Neural cell (in vitro differentiated cells): ENCODE measurements around the gene MAP3K14. TPM values are rescaled to one million over a fixed set of nuclear protein-coding genes. Genes with fewer than 3 reads are reported as not detected.

ENCODE experiments used
- H2AFZ ChIP-seq: fragments of 200-600, 300-800 bp; sonication (generic), shearing (Covaris generic); 2 replicates; pipeline ENCODE4 v1.6.0; 2014; ENCODE audit warnings: low read depth, mild to moderate bottlenecking, antibody characterized with exemption, low read length, moderate library complexity
- H3F3A ChIP-seq: fragments of 200-600 bp; shearing (Covaris generic); 2 replicates; pipeline ENCODE4 v1.6.1; 2016; ENCODE audit warnings: mild to moderate bottlenecking, moderate library complexity, mixed read lengths, antibody characterized with exemption, low read length; ENCODE audit not compliant: insufficient read depth, poor library complexity, severe bottlenecking
- H3K27ac ChIP-seq: fragments of 200-600, 300-800 bp; sonication (generic), shearing (Covaris generic); 2 replicates; pipeline ENCODE4 v1.5.1; 2014; ENCODE audit warnings: mild to moderate bottlenecking, low read length, moderate library complexity
- H3K27me3 ChIP-seq: fragments of 300-800, 200-600 bp; sonication (generic), shearing (Covaris generic); 2 replicates; pipeline ENCODE4 v1.6.0; 2014; ENCODE audit warnings: mild to moderate bottlenecking, low read depth, low read length, moderate library complexity; ENCODE audit not compliant: insufficient read depth
- H3K36me3 ChIP-seq: fragments of 300-800, 200-600 bp; sonication (generic), shearing (Covaris generic); 2 replicates; pipeline ENCODE4 v1.5.1; 2014; ENCODE audit warnings: mild to moderate bottlenecking, antibody characterized with exemption, low read length, moderate library complexity; ENCODE audit not compliant: insufficient read depth
- H3K4me2 ChIP-seq: fragments of 300-800, 200-600 bp; sonication (generic), shearing (Covaris generic); 2 replicates; pipeline ENCODE4 v1.6.0; 2014; ENCODE audit warnings: mild to moderate bottlenecking, low read length
- H3K4me3 ChIP-seq: fragments of 300-800, 200-600 bp; sonication (generic), shearing (Covaris generic); 2 replicates; pipeline ENCODE4 v1.5.1; 2014; ENCODE audit warnings: mild to moderate bottlenecking, low read length, moderate library complexity
- H3K79me2 ChIP-seq: fragments of 200-600 bp; shearing (Covaris generic); replicated peaks from 2 replicates; pipeline ENCODE4 v1.6.0; 2014; ENCODE audit warnings: mild to moderate bottlenecking, low read length, moderate library complexity; ENCODE audit not compliant: insufficient read depth
- H3K9ac ChIP-seq: fragments of 300-800, 200-600 bp; sonication (generic), shearing (Covaris generic); 2 replicates; pipeline ENCODE4 v1.6.1; 2016; ENCODE audit warnings: mild to moderate bottlenecking, low read length, mixed read lengths
- H3K9me2 ChIP-seq: fragments of 200-600 bp; shearing (Covaris generic); 2 replicates; pipeline ENCODE4 v1.6.1; 2016; ENCODE audit warnings: mild to moderate bottlenecking, low read length, mixed read lengths; ENCODE audit not compliant: insufficient read depth
- H3K9me3 ChIP-seq: fragments of 200-600, 300-800 bp; sonication (generic), shearing (Covaris generic); 2 replicates; pipeline ENCODE4 v1.6.1; 2016; ENCODE audit warnings: mild to moderate bottlenecking, mixed run types, low read length, moderate library complexity, mixed read lengths
- H4K20me1 ChIP-seq: fragments of 200-600 bp; shearing (Covaris generic); 2 replicates; pipeline ENCODE4 v1.6.1; 2016; ENCODE audit warnings: mild to moderate bottlenecking, mixed run types; ENCODE audit not compliant: insufficient read depth
- EP300 ChIP-seq: fragments of 450-650 bp; conservative IDR thresholded peaks from 2 replicates; pipeline ENCODE4 v1.6.1; 2014; ENCODE audit warnings: antibody characterized with exemption, mild to moderate bottlenecking, moderate library complexity; ENCODE audit not compliant: poor library complexity, severe bottlenecking
- EZH2 ChIP-seq: fragments of 200-600, 300-800 bp; shearing (Covaris generic), sonication (generic); IDR thresholded peaks from 2 replicates; pipeline ENCODE4 v1.6.1; 2014; ENCODE audit warnings: antibody characterized with exemption, low read length, borderline replicate concordance, mild to moderate bottlenecking; ENCODE audit not compliant: insufficient read depth, poor library complexity, severe bottlenecking
- MXI1 ChIP-seq: fragments of 450-650 bp; conservative IDR thresholded peaks from 2 replicates; pipeline ENCODE4 v1.6.1; 2014; ENCODE audit warnings: antibody characterized with exemption, mild to moderate bottlenecking; ENCODE audit not compliant: poor library complexity, severe bottlenecking
- POLR2AphosphoS5 ChIP-seq: IDR thresholded peaks from 2 replicates; pipeline ENCODE4 v1.6.1; 2012
- RAD21 ChIP-seq: fragments of 450-650 bp; conservative IDR thresholded peaks from 2 replicates; pipeline ENCODE4 v1.6.1; 2014; ENCODE audit warnings: antibody characterized with exemption, mild to moderate bottlenecking, moderate library complexity
- REST ChIP-seq: IDR thresholded peaks from 2 replicates; pipeline ENCODE4 v1.6.1; 2012; ENCODE audit warnings: borderline replicate concordance
- SMC3 ChIP-seq: fragments of 450-650 bp; conservative IDR thresholded peaks from 2 replicates; pipeline ENCODE4 v1.6.1; 2014; ENCODE audit warnings: antibody characterized with exemption, mild to moderate bottlenecking, moderate library complexity; ENCODE audit not compliant: poor library complexity
- TAF1 ChIP-seq: IDR thresholded peaks from 2 replicates; pipeline ENCODE4 v1.6.1; 2012; ENCODE audit warnings: low read depth
- polyA plus RNA-seq: library from polyadenylated mRNA; depleted of rRNA; stranded (reverse); fragments of >200 nt; gene quantifications from 2 replicates; pipeline ENCODE4 v1.2.3, GENCODE V29; 2014
- TF ChIP-seq, protein P1 (sequence below): fragments of 450-650 bp; IDR thresholded peaks from 2 replicates; pipeline ENCODE4 v1.5.1; 2014; ENCODE audit warnings: antibody characterized with exemption, mild to moderate bottlenecking, moderate library complexity; ENCODE audit not compliant: poor library complexity, severe bottlenecking

Gene MAP3K14
- polyA plus RNA-seq, 1 donor from 2014 or later = 6.7 TPM

GRCh38 chr17:45288825-45289224 is 28.0 kb downstream of the MAP3K14 start:
- Histone ChIP-seq H3K4me3 (no peak overlapping the region), H3K27ac (no peak overlapping the region), H3K79me2 (no peaks in the 10 kb centered on the region), H4K20me1 (no peaks in the 10 kb centered on the region), H3K9me3 (no peaks in the 10 kb centered on the region), H3K9me2 (no peaks in the 10 kb centered on the region), H3K9ac (no peak overlapping the region), H3F3A (no peaks in the 10 kb centered on the region), H3K27me3 (no peaks in the 10 kb centered on the region), H2AFZ (no peak overlapping the region), H3K4me2 (no peak overlapping the region), H3K36me3 (no peaks in the 10 kb centered on the region)
- TF ChIP-seq, protein P1, sequence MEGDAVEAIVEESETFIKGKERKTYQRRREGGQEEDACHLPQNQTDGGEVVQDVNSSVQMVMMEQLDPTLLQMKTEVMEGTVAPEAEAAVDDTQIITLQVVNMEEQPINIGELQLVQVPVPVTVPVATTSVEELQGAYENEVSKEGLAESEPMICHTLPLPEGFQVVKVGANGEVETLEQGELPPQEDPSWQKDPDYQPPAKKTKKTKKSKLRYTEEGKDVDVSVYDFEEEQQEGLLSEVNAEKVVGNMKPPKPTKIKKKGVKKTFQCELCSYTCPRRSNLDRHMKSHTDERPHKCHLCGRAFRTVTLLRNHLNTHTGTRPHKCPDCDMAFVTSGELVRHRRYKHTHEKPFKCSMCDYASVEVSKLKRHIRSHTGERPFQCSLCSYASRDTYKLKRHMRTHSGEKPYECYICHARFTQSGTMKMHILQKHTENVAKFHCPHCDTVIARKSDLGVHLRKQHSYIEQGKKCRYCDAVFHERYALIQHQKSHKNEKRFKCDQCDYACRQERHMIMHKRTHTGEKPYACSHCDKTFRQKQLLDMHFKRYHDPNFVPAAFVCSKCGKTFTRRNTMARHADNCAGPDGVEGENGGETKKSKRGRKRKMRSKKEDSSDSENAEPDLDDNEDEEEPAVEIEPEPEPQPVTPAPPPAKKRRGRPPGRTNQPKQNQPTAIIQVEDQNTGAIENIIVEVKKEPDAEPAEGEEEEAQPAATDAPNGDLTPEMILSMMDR = no peak
- TF ChIP-seq EP300 (no peak), SMC3 (no peak), RAD21 (no peak), EZH2 (no peak)

DNA sequence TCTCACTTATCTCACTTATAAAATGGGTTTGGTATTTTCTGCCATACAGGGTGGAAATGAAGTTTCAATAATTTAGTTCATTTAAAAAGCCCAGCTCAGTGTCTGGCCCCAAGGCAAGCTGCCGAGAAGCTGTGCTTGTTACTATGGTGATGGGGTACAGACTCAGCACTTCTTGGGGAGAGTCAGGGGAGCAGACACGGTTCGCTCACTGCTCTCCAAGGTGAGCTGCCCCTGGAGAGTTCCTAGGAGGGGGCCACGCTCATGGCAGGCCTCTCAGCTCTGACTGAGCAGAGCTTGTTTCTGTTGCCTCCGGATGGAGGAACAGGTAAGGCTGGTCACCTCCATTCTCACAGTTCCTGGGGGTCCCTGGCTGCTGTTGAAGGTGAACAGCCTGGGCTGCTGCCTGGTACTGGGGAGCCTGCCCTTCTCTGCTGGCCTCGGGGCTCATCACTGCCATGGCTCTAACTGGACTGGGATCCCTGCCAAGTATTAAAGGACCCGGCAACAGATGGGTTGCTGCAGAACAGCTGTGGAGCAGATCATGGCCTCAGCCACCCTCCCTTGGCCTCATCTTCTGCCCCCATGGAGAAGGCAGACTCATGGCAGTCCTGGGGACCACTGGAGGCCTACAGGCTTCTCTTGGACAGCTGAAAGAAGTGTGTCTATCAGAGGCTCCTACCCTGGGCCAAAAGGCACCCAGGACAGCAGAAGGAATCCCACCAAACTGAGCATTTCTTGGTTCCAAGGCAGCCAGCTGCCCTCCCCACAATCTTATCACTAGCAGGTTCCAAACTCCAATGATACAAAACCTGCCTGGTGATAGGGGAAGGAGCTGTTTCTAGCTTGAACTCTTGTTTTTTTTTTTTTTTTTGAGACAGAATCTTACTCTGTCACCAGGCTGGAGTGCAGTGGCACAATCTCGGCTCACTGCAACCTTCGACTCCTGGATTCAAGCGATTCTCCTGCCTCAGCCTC is 29.0 kb downstream of the MAP3K14 start:
- H3K9me2 ChIP-seq = no peaks in the 10 kb centered on the region
- no peak overlapping the region for H3K9ac ChIP-seq
- H3F3A ChIP-seq = no peaks in the 10 kb centered on the region
- TF ChIP-seq SMC3 (no peak), REST (no peak), EZH2 (no peak), EP300 (no peak), TAF1 (no peak), RAD21 (no peak), MXI1 (no peak), POLR2AphosphoS5 (no peak)
- TF ChIP-seq, protein P1 = no peak
- H3K36me3 ChIP-seq = no peaks in the 10 kb centered on the region
- H3K79me2 ChIP-seq = no peaks in the 10 kb centered on the region
- no peak overlapping the region for H3K4me3 ChIP-seq
- H3K27me3 ChIP-seq = no peaks in the 10 kb centered on the region
- H4K20me1 ChIP-seq = no peaks in the 10 kb centered on the region
- H2AFZ ChIP-seq = no peak overlapping the region
- H3K9me3 ChIP-seq = no peaks in the 10 kb centered on the region
- no peak overlapping the region for H3K4me2 ChIP-seq
- H3K27ac ChIP-seq = no peak overlapping the region
